SK-N-SH (cell line): Measurements from ENCODE around the gene SNX22. TPM values are rescaled to one million over a fixed set of nuclear protein-coding genes. Genes with fewer than 3 reads are reported as not detected.

Experiments used
- CTCF ChIP-seq: fragments of 200-600 bp; sonication (generic); IDR thresholded peaks from 2 replicates; pipeline ENCODE4 v1.6.1; 2017; ENCODE audit warnings: antibody characterized with exemption, mild to moderate bottlenecking, moderate library complexity
- ELF1 ChIP-seq: IDR thresholded peaks from 2 replicates; pipeline ENCODE4 v1.4.0; 2012
- FOSL2 ChIP-seq: IDR thresholded peaks from 2 replicates; pipeline ENCODE4 v1.4.0; 2012; ENCODE audit warnings: low read depth, mild to moderate bottlenecking, moderate library complexity, borderline replicate concordance
- FOXM1 ChIP-seq: IDR thresholded peaks from 2 replicates; pipeline ENCODE4 v1.4.0; 2012; ENCODE audit warnings: low read depth, mild to moderate bottlenecking
- GABPA ChIP-seq: IDR thresholded peaks from 2 replicates; pipeline ENCODE4 v1.4.0; 2012; ENCODE audit warnings: low read depth, mild to moderate bottlenecking
- GATA2 ChIP-seq: sonication (generic); formaldehyde crosslinking; IDR thresholded peaks from 2 replicates; pipeline ENCODE4 v1.5.0; 2020; ENCODE audit warnings: mild to moderate bottlenecking, missing genetic modification reagents
- JUND ChIP-seq: IDR thresholded peaks from 2 replicates; pipeline ENCODE4 v1.4.0; 2012
- MXI1 ChIP-seq: IDR thresholded peaks from 2 replicates; pipeline ENCODE4 v1.6.1; 2012; ENCODE audit warnings: mild to moderate bottlenecking, low read depth, low read length, improper control_type of control experiment
- NRF1 ChIP-seq: IDR thresholded peaks from 2 replicates; pipeline ENCODE4 v1.6.1; 2012; ENCODE audit warnings: low read depth, mild to moderate bottlenecking, low read length
- RAD21 ChIP-seq: IDR thresholded peaks from 2 replicates; pipeline ENCODE4 v1.6.1; 2012; ENCODE audit warnings: mild to moderate bottlenecking, low read length
- RFX5 ChIP-seq: IDR thresholded peaks from 2 replicates; pipeline ENCODE4 v1.6.1; 2012; ENCODE audit warnings: mild to moderate bottlenecking, improper control_type of control experiment, low read length
- SMC3 ChIP-seq: IDR thresholded peaks from 2 replicates; pipeline ENCODE4 v1.6.1; 2012; ENCODE audit warnings: low read depth, low read length, improper control_type of control experiment
- TCF12 ChIP-seq: IDR thresholded peaks from 2 replicates; pipeline ENCODE4 v1.4.0; 2012
- USF2 ChIP-seq: fragments of 150-350 bp; IDR thresholded peaks from 2 replicates; pipeline ENCODE4 v1.6.1; 2017; ENCODE audit warnings: antibody characterized with exemption, low read length, low read depth, borderline replicate concordance
- ZBTB33 ChIP-seq: IDR thresholded peaks from 2 replicates; pipeline ENCODE4 v1.4.0; 2012; ENCODE audit warnings: low read depth, borderline replicate concordance
- polyA plus RNA-seq, 3 experiments: library from polyadenylated mRNA; depleted of rRNA; stranded (reverse); fragments of >200 nt; gene quantifications; 2 replicates each; pipeline ENCODE4 v1.2.3, GENCODE V29; 2012
- TF ChIP-seq, protein P1 (sequence below): IDR thresholded peaks from 2 replicates; pipeline ENCODE4 v1.4.0; 2012; ENCODE audit warnings: low read depth
- TF ChIP-seq, protein P2 (sequence below): IDR thresholded peaks from 2 replicates; pipeline ENCODE4 v1.4.0; 2012; ENCODE audit warnings: low read depth, borderline replicate concordance

SNX22 gene
- polyA plus RNA-seq, 1 of the 3 experiments (the other 2 are of a cell fraction): 0.94 TPM

GRCh38 chr15:64162869-64163658, 11.5 kb downstream of the SNX22 start, which contains the start of gene PPIB (continued):
- TF ChIP-seq, protein P1, sequence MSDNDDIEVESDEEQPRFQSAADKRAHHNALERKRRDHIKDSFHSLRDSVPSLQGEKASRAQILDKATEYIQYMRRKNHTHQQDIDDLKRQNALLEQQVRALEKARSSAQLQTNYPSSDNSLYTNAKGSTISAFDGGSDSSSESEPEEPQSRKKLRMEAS: peak; percentile 36; the same call in 1 of the 2 replicates
- TF ChIP-seq GATA2 (CRISPR knock-in tag) (no peak), TCF12 (no peak), FOSL2 (no peak), GABPA (peak; percentile 81), CTCF (peak; percentile 54), ELF1 (peak; percentile 69), RAD21 (peak; percentile 84), USF2 (no peak), RFX5 (0 out of 2 replicates have a peak, but pooled peaks have one; percentile 37), NRF1 (no peak), ZBTB33 (0 out of 2 replicates have a peak, but pooled peaks have one; percentile 10), JUND (no peak), SMC3 (peak; percentile 62), MXI1 (peak; percentile 86), FOXM1 (no peak)
- TF ChIP-seq, protein P2, sequence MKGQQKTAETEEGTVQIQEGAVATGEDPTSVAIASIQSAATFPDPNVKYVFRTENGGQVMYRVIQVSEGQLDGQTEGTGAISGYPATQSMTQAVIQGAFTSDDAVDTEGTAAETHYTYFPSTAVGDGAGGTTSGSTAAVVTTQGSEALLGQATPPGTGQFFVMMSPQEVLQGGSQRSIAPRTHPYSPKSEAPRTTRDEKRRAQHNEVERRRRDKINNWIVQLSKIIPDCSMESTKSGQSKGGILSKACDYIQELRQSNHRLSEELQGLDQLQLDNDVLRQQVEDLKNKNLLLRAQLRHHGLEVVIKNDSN: 0 out of 2 replicates have a peak, but pooled peaks have one; percentile 9
